Activated T-helper 2 cell treated with anti-CD3 and anti-CD28 coated beads, Interferon-gamma antibody, Interleukin-2, Interleukin-4, amounts not matched to agents 10 μg/mL and 5 μg/mL and 100 μg/mL, durations not matched to agents 14 hours and 24 hours and 36 hours (primary cell): Measurements from ENCODE around the gene TLR8. TPM values are rescaled to one million over a fixed set of nuclear protein-coding genes. Genes with fewer than 3 reads are reported as not detected.

ENCODE experiments used
- DNase-seq: peaks from one replicate; pipeline ENCODE4 v3.0.0; 2021; ENCODE audit warnings: low spot score
- H3K27ac Mint-ChIP-seq: one replicate; pipeline ENCODE4 v1.8.0; 2021; ENCODE audit warnings: mixed read lengths
- H3K27me3 Mint-ChIP-seq: one replicate; pipeline ENCODE4 v1.8.0; 2021; ENCODE audit warnings: low read depth, mixed read lengths
- H3K36me3 Mint-ChIP-seq: one replicate; pipeline ENCODE4 v1.8.0; 2021; ENCODE audit warnings: low read depth, mixed read lengths
- H3K4me1 Mint-ChIP-seq: one replicate; pipeline ENCODE4 v1.8.0; 2021; ENCODE audit warnings: low read depth, mixed read lengths
- H3K4me3 Mint-ChIP-seq: one replicate; pipeline ENCODE4 v1.8.0; 2021; ENCODE audit warnings: low read depth, mild to moderate bottlenecking, moderate library complexity, mixed read lengths
- H3K9me3 Mint-ChIP-seq: one replicate; pipeline ENCODE4 v1.8.0; 2021; ENCODE audit warnings: mixed read lengths
- intact Hi-C: fragments of 100-400 bp; cut with micrococcal nuclease; formaldehyde crosslinking; loops from one replicate; pipeline ENCODE4 v1.15.1; 2023
- total RNA-seq: library from RNA; stranded (reverse); gene quantifications from 2 replicates; pipeline ENCODE4 v1.2.3, GENCODE V29; 2022

TLR8 gene
- total RNA-seq, 1 donor from 2014 or later, result not detected

- Mint-ChIP-seq H3K9me3 (no peaks in the 10 kb centered on the region), H3K4me1 (peaks cover 81% of the 10 kb centered on the region), H3K27ac (peak overlapping the region; percentile 92), H3K27me3 (no peaks in the 10 kb centered on the region), H3K4me3 (peak overlapping the region; percentile 81), H3K36me3 (no peaks in the 10 kb centered on the region)
- DNase-seq, result peak; percentile 72
- intact Hi-C loops, result loop anchor here (1.0 to 10.0 kb wide), 8 partner anchors 19 to 1078 kb away; partner anchors contain the start of genes GEMIN8, OFD1, TCEANC and TRAPPC2
Measured at GRCh38 chrX:12950851-12951594, 44.6 kb downstream of the TLR8 start.

DNA sequence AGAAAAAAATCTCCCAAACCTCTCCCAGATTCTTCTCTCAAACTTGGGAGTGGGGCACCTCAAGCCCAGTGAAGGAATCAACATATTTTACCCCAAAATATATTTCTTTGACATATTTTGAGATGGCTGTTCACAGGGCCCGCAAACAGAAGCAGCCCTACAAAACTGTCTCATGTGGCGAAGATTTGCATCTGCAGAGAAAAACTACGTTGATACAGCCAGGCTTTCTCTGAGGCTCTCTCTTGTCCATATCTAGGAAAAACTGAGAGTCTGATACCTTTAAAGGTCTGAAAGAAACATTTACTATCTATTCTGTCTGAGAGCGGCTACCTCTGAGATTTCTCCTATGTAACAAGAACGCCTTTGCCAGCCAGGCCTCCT is 45.2 kb downstream of the TLR8 start:
- no peak for DNase-seq
- intact Hi-C loops, result loop anchor here (1.0 to 10.0 kb wide), 6 partner anchors 19 to 1077 kb away; partner anchors contain the start of genes GEMIN8, OFD1, TCEANC and TRAPPC2

GRCh38 chrX:12953420-12953819 is 47.0 kb downstream of the TLR8 start:
- Mint-ChIP-seq H3K27me3 (no peaks in the 10 kb centered on the region), H3K9me3 (no peaks in the 10 kb centered on the region), H3K4me3 (peak overlapping the region; percentile 81), H3K27ac (peak overlapping the region; percentile 96), H3K36me3 (no peaks in the 10 kb centered on the region), H3K4me1 (peaks cover 71% of the 10 kb centered on the region)
- DNase-seq, result no peak
- intact Hi-C loops, result loop anchor here (5.0 to 10.0 kb wide), 4 partner anchors 34 to 781 kb away; partner anchors contain the start of genes OFD1, TCEANC and TRAPPC2

More for the DNA sequence above, 45.2 kb downstream of the TLR8 start:
- peak overlapping the region; percentile 81 for H3K4me3 Mint-ChIP-seq
- H3K36me3 Mint-ChIP-seq, result no peaks in the 10 kb centered on the region
- H3K27me3 Mint-ChIP-seq, result no peaks in the 10 kb centered on the region
- H3K9me3 Mint-ChIP-seq, result no peaks in the 10 kb centered on the region
- peaks cover 79% of the 10 kb centered on the region for H3K4me1 Mint-ChIP-seq
- H3K27ac Mint-ChIP-seq, result peak overlapping the region; percentile 92

GRCh38 chrX:12954376-12954775 is 48.0 kb downstream of the TLR8 start:
- DNase-seq, result no peak
- Mint-ChIP-seq H3K27ac (peak overlapping the region; percentile 96), H3K27me3 (no peaks in the 10 kb centered on the region), H3K4me3 (peak overlapping the region; percentile 81), H3K36me3 (no peaks in the 10 kb centered on the region), H3K9me3 (no peaks in the 10 kb centered on the region), H3K4me1 (peaks cover 64% of the 10 kb centered on the region)
- intact Hi-C loops, result loop anchor here (5.0 to 10.0 kb wide), 4 partner anchors 33 to 780 kb away; partner anchors contain the start of genes OFD1, TCEANC and TRAPPC2

DNA sequence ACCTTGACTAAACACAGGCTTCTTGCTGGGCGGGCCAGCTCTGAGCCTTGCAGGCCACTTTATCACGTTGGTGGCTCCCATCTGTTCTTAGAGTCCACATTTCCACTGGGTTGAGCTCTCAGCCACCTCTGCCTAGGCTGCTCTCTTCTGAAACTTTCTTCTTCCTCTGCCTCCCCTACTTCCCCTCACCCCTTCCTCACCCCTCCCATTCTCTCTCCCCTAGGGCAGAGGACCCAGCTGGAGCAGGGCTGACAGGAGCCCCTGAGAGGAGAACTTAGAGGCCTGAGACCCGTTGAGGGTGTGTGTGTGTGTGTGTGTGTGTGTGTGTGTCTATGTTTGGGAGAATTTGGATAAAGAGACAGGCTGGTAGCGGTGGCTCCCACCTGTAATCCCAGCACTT is 48.6 kb downstream of the TLR8 start:
- peaks cover 63% of the 10 kb centered on the region for H3K4me1 Mint-ChIP-seq
- intact Hi-C loops, result loop anchor here (5.0 to 10.0 kb wide), 4 partner anchors 32 to 780 kb away; partner anchors contain the start of genes OFD1, TCEANC and TRAPPC2
- peak overlapping the region; percentile 96 for H3K27ac Mint-ChIP-seq

GRCh38 chrX:12955882-12956703 is 49.7 kb downstream of the TLR8 start:
- peak overlapping the region; percentile 95 for H3K27ac Mint-ChIP-seq
- no peaks in the 10 kb centered on the region for H3K36me3 Mint-ChIP-seq
- H3K4me3 Mint-ChIP-seq, result peak overlapping the region; percentile 87
- H3K4me1 Mint-ChIP-seq, result peaks cover 61% of the 10 kb centered on the region
- no peaks in the 10 kb centered on the region for H3K9me3 Mint-ChIP-seq
- DNase-seq, result peak; percentile 57
- intact Hi-C loops, result loop anchor here (1.0 to 10.0 kb wide), 4 partner anchors 11 to 779 kb away; partner anchors contain the start of genes OFD1, TCEANC, TMSB4X and TRAPPC2
- H3K27me3 Mint-ChIP-seq, result no peaks in the 10 kb centered on the region

More for the DNA sequence above, 48.6 kb downstream of the TLR8 start:
- no peak for DNase-seq
- Mint-ChIP-seq H3K9me3 (no peaks in the 10 kb centered on the region), H3K36me3 (no peaks in the 10 kb centered on the region), H3K27me3 (no peaks in the 10 kb centered on the region), H3K4me3 (peak overlapping the region; percentile 81)

- Mint-ChIP-seq H3K4me3 (peak overlapping the region; percentile 87), H3K9me3 (no peaks in the 10 kb centered on the region), H3K27me3 (no peaks in the 10 kb centered on the region), H3K27ac (peak overlapping the region; percentile 95), H3K36me3 (no peaks in the 10 kb centered on the region), H3K4me1 (peaks cover 62% of the 10 kb centered on the region)
- DNase-seq, result peak; percentile 53
- intact Hi-C loops, result loop anchor here (1.0 to 10.0 kb wide), 4 partner anchors 10 to 778 kb away; partner anchors contain the start of genes OFD1, TCEANC, TMSB4X and TRAPPC2
Measured at GRCh38 chrX:12956704-12957534, 50.5 kb downstream of the TLR8 start.

- no peaks in the 10 kb centered on the region for H3K9me3 Mint-ChIP-seq
- no peak for DNase-seq
- H3K27me3 Mint-ChIP-seq, result no peaks in the 10 kb centered on the region
- peak overlapping the region; percentile 87 for H3K27ac Mint-ChIP-seq
- intact Hi-C loops, result loop anchor here (10.0 kb wide), 2 partner anchors 697 to 777 kb away; partner anchors contain the start of genes OFD1, TCEANC and TRAPPC2
- H3K4me3 Mint-ChIP-seq, result peak overlapping the region; percentile 76
- H3K4me1 Mint-ChIP-seq, result peaks cover 57% of the 10 kb centered on the region
- H3K36me3 Mint-ChIP-seq, result peaks cover 3% of the 10 kb centered on the region
Measured at GRCh38 chrX:12958059-12958458, 51.6 kb downstream of the TLR8 start.

DNA sequence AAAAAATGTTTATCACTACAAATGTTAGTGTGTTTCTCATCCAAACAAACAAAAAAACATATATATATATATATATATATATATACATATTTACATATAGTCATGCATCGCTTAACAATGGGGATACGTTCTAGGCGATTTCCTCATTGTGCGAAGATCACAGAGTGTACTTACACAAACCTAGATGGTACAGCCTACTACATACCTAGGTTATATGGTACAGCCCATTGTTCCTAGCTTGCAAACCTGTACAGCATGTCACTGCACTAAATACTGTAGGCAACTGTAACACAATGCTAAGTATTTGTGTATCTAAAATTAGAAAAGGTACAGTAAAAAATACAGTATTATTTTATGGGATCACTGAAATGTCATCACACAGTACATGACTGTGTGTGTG is 52.0 kb downstream of the TLR8 start:
- Mint-ChIP-seq H3K27ac (peak overlapping the region; percentile 87), H3K9me3 (no peaks in the 10 kb centered on the region), H3K27me3 (no peaks in the 10 kb centered on the region), H3K36me3 (peaks cover 3% of the 10 kb centered on the region), H3K4me1 (peaks cover 53% of the 10 kb centered on the region), H3K4me3 (no peak overlapping the region)
- DNase-seq, result no peak
- intact Hi-C loops, result loop anchor here (10.0 kb wide), 2 partner anchors 696 to 776 kb away; partner anchors contain the start of genes OFD1, TCEANC and TRAPPC2

DNA sequence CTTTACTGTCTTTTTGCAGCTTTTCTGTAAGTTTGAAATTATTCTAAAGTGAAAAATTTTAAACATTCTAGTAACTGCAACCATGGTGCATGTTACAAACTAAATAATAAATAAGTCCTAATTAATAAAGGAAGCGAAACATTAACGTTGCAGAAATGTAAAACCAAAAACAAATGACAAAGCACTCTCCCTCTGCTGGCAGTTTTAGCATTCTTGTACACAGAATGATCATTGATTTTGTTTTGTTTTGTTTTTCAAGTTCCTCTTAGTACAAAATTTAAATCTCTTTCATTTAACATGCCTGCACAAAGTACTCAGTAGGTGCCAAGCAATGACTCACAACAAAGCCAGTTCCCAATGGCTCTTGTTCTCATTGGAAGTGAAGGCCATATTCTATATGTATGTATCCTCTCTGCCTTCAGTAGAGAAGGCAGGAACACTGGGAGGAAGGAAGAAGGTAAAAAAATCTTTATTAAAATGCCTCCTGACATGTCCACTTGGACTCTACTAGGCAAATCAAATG is 54.8 kb downstream of the TLR8 start:
- Mint-ChIP-seq H3K27me3 (no peaks in the 10 kb centered on the region), H3K4me1 (peaks cover 49% of the 10 kb centered on the region), H3K9me3 (no peaks in the 10 kb centered on the region), H3K36me3 (peaks cover 5% of the 10 kb centered on the region), H3K4me3 (no peak overlapping the region), H3K27ac (peak overlapping the region; percentile 8)
- intact Hi-C loops, result no loop called here
- DNase-seq, result no peak

- DNase-seq, result no peak
- Mint-ChIP-seq H3K4me1 (peaks cover 50% of the 10 kb centered on the region), H3K4me3 (no peak overlapping the region), H3K27ac (peak overlapping the region; percentile 1), H3K27me3 (no peaks in the 10 kb centered on the region), H3K36me3 (peaks cover 5% of the 10 kb centered on the region), H3K9me3 (no peaks in the 10 kb centered on the region)
- intact Hi-C loops, result no loop called here
Measured at GRCh38 chrX:12962041-12962504, 55.7 kb downstream of the TLR8 start.
